Measurements from ENCODE around the gene SCYGR4. TPM values are rescaled to one million over a fixed set of nuclear protein-coding genes. Genes with fewer than 3 reads are reported as not detected.

SCYGR4 gene, protein sequence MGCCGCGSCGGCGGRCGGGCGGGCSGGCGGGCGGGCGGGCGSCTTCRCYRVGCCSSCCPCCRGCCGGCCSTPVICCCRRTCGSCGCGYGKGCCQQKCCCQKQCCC
- total RNA-seq, result under 1 TPM in 1 of 2 donors, not detected in 1; under 0.01 TPM

DNA sequence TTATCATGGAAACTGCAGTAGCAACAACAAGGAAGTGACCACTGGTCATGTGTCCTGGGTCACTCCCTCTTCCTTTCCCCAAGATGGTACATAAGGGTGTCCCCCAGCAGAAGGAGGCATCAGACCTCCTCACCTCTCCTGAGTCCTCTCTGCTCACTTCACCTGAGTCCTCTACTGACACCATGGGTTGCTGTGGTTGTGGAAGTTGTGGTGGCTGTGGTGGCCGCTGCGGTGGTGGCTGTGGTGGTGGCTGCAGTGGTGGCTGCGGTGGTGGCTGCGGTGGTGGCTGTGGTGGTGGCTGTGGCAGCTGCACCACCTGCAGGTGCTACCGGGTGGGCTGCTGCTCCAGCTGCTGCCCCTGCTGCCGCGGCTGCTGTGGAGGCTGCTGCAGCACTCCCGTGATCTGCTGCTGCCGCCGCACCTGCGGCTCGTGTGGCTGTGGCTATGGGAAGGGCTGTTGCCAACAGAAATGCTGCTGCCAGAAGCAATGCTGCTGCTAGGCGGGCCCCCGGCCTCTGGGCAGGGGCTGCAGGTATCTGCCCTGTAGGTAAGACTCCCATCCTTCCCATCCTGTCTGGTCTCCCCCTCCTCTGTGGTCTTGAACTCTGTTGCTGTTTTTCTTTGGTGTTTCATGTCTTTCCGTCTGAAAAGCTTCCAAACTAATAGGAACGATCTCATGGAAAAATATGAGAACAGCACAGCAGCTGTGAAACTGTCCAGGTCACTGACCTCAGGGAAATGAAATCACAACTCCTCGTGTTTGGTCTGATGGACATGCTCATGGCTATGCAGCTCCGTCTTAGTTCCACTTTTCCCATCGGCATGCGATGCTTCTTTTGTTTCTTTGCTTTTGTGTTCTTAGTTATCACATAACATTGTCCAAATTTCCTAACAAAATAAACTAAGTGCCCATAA, at the start of gene SCYGR4:
Gene SCYGR4, plus strand, starts transcription at position 183 of the 915 bp plus-strand sequence. Its CDS starts 0 bp downstream, at position 183.

DNA sequence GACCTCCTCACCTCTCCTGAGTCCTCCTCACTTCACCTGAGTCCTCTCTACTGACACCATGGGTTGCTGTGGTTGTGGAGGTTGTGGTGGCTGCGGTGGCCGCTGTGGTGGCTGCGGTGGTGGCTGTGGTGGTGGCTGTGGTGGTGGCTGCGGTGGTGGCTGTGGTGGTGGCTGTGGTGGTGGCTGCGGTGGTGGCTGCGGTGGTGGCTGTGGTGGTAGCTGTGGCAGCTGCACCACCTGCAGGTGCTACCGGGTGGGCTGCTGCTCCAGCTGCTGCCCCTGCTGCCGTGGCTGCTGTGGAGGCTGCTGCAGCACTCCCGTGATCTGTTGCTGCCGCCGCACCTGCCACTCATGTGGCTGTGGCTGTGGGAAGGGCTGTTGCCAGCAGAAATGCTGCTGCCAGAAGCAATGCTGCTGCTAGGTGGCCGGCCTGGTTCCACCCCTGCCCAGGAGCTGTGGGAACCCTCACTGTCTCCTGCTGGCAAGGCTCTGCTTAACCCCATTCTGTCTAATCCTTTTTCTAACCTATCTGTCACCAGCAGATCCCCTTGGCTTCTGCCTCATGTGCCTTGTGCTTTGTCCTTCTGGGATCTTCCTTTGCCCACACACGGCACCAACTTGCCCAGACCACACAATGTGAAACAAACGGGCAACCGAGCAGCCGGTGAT, 18.3 kb upstream of the SCYGR4 start, which contains the start of gene SCYGR2:
Gene SCYGR2, plus strand, starts transcription at position 59 of the 669 bp plus-strand sequence. Its CDS starts 0 bp downstream, at position 59.

GRCh38 chr2:227614740-227615139, 2.6 kb upstream of the SCYGR4 start, which contains the start of gene SCYGR3:
Gene SCYGR3, minus strand, starts transcription at chr2:227614840. Its CDS starts 0 bp downstream, at chr2:227614840.

GRCh38 chr2:227666631-227667170, 49.4 kb downstream of the SCYGR4 start, which contains the start of gene SCYGR5:
Gene SCYGR5, plus strand, starts transcription at chr2:227666804. Its CDS starts 0 bp downstream, at chr2:227666804.

Other genes with a start within 250 kb of the SCYGR4 start
- gene TM4SF20, start 238.2 kb upstream of the SCYGR4 start, total RNA-seq, result not detected
- not detected for gene SCYGR1, start 229.5 kb upstream of the SCYGR4 start, total RNA-seq
- 100 to 1,000 TPM in 1 of 2 donors, 10 to 100 TPM in 1; 98.8 to 136 TPM for gene AGFG1, start 145.3 kb upstream of the SCYGR4 start, total RNA-seq
- gene SCYGR2, start 18.6 kb upstream of the SCYGR4 start, total RNA-seq, result not detected
- gene SCYGR3, start 2.7 kb upstream of the SCYGR4 start, total RNA-seq, result not detected
- gene SCYGR5, start 49.3 kb downstream of the SCYGR4 start, total RNA-seq, result not detected
- 1 to 10 TPM; 4.1 to 6.7 TPM for gene SLC19A3, start 100.5 kb downstream of the SCYGR4 start, total RNA-seq
- not detected for gene SCYGR6, start 107.3 kb downstream of the SCYGR4 start, total RNA-seq
- not detected for gene SCYGR7, start 110.8 kb downstream of the SCYGR4 start, total RNA-seq
- gene SCYGR8, start 128.4 kb downstream of the SCYGR4 start, total RNA-seq, result not detected
- gene CCL20, start 196.3 kb downstream of the SCYGR4 start, total RNA-seq, result 1 to 10 TPM in 1 of 2 donors, under 1 TPM in 1; 0.33 to 1.0 TPM

Measured in melanocyte of skin (primary cell).